Measurements from ENCODE around the gene C21orf91. TPM values are rescaled to one million over a fixed set of nuclear protein-coding genes. Genes with fewer than 3 reads are reported as not detected.

The C21orf91 gene
- total RNA-seq, 1 experiment from 2014 or later = 49.2 TPM

DNA sequence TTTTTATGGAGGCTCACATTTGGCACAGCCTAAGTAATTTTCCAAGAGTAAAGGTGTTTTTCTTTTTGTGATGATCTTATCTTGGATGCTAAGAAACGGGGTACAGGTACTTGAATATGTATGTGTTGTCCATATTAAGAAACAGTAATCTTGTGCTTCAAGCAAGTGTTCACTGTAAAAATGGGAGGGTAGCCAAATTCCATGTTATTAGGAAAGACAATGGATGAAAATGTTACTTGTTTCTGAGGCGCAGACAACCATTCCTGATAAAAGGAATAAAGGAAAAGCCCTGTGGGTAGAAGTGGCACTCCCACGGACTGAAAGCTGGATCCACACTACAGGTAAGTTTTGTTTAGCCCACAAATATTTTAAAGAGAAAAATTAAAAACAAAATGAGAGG is 15.6 kb downstream of the C21orf91 start:
- H3K27me3 ChIP-seq (ENCODE audit: insufficient read depth, low read length) = no peaks in the 10 kb centered on the region
- no peak overlapping the region for H3K4me2 ChIP-seq (ENCODE audit: insufficient read depth, insufficient read length, low read length)
- Mint-ChIP-seq H3K27me3 (ENCODE audit: low read depth) (no peaks in the 10 kb centered on the region), H3K9me3 (peaks cover 18 to 25% of the 10 kb centered on the region in 2 experiments), H3K4me3 (no peak overlapping the region), H3K27ac (no peak overlapping the region), H3K36me3 (ENCODE audit: insufficient read depth in 1 of 3, low read depth in 3 of 3) (peaks cover 45 to 72% (median 61%) of the 10 kb centered on the region in 3 experiments), H3K4me1 (peaks cover 0 to 4% of the 10 kb centered on the region in 2 experiments; a peak in 3 of 4 replicates)
- H3K14ac ChIP-seq (ENCODE audit: insufficient read depth, low read length) = no peak overlapping the region
- DNase-seq = no peak
- H3T11ph ChIP-seq (ENCODE audit: low read length) = no peak overlapping the region
- H2AFZ ChIP-seq (ENCODE audit: low read length) = no peak overlapping the region
- H3K4me1 ChIP-seq (ENCODE audit: insufficient read depth, low read length) = no peaks in the 10 kb centered on the region
- H3K18ac ChIP-seq (ENCODE audit: insufficient read length, low read depth, low read length) = no peak overlapping the region
- no peak overlapping the region for H2BK20ac ChIP-seq (ENCODE audit: low read depth, low read length, poor library complexity, severe bottlenecking)
- no peak overlapping the region for H2BK120ac ChIP-seq (ENCODE audit: low read depth, low read length, poor library complexity, severe bottlenecking)
- TF ChIP-seq, protein P1, sequence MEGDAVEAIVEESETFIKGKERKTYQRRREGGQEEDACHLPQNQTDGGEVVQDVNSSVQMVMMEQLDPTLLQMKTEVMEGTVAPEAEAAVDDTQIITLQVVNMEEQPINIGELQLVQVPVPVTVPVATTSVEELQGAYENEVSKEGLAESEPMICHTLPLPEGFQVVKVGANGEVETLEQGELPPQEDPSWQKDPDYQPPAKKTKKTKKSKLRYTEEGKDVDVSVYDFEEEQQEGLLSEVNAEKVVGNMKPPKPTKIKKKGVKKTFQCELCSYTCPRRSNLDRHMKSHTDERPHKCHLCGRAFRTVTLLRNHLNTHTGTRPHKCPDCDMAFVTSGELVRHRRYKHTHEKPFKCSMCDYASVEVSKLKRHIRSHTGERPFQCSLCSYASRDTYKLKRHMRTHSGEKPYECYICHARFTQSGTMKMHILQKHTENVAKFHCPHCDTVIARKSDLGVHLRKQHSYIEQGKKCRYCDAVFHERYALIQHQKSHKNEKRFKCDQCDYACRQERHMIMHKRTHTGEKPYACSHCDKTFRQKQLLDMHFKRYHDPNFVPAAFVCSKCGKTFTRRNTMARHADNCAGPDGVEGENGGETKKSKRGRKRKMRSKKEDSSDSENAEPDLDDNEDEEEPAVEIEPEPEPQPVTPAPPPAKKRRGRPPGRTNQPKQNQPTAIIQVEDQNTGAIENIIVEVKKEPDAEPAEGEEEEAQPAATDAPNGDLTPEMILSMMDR (conservative IDR thresholded peaks at IDR 0.05) = no peak
- H2BK15ac ChIP-seq (ENCODE audit: low read depth, low read length) = no peak overlapping the region
- H3K4ac ChIP-seq (ENCODE audit: low read depth, low read length) = no peak overlapping the region
- no peak overlapping the region for H3K56ac ChIP-seq (ENCODE audit: insufficient read length, low read depth, low read length)
- H4K20me1 ChIP-seq (ENCODE audit: control insufficient read depth, insufficient read depth, insufficient read length) = no peaks in the 10 kb centered on the region
- WGBS (ENCODE audit: extremely low coverage, insufficient read length, low lambda C conversion rate) = no CpG with 5 or more reads among the region's 3 CpGs
- no peak overlapping the region for H2BK12ac ChIP-seq (ENCODE audit: insufficient read length, low read depth, low read length)
- no peak overlapping the region for H3K9ac ChIP-seq (ENCODE audit: extremely low read depth, insufficient read length, low read length)
- no peak overlapping the region for H3K27ac ChIP-seq (ENCODE audit: insufficient read length, low read depth, low read length)
- H3K9me3 ChIP-seq (ENCODE audit: control insufficient read depth, low read depth, low read length) = peaks cover 8% of the 10 kb centered on the region
- no peak overlapping the region for H2BK5ac ChIP-seq (ENCODE audit: insufficient read length, low read length)
- H4K91ac ChIP-seq (ENCODE audit: insufficient read length, low read depth, low read length) = no peak overlapping the region
- no peak overlapping the region for H2AK5ac ChIP-seq (ENCODE audit: insufficient read length, low read length)
- no peak overlapping the region for H4K5ac ChIP-seq (ENCODE audit: insufficient read length, low read depth, low read length)
- H3K23ac ChIP-seq (ENCODE audit: insufficient read length, low read depth, low read length) = no peak overlapping the region
- no peaks in the 10 kb centered on the region for H3K23me2 ChIP-seq (ENCODE audit: insufficient read length, low read depth, low read length, poor library complexity, severe bottlenecking)
- no peaks in the 10 kb centered on the region for H3K79me2 ChIP-seq (ENCODE audit: insufficient read depth, low read length)
- no peak overlapping the region for H4K8ac ChIP-seq (replicated peaks; ENCODE audit: insufficient read length, low read depth, low read length)
- H3K79me1 ChIP-seq (ENCODE audit: insufficient read depth, low read depth, low read length, poor library complexity, severe bottlenecking) = no peaks in the 10 kb centered on the region

Data from H9 (cell line).